Stimulated activated naive CD8-positive, alpha-beta T cell treated with anti-CD3 and anti-CD28 coated beads, Interleukin-15, Interleukin-2, amounts not matched to agents 100 ng/mL and 50 ng/mL, for 24 hours (primary cell): ENCODE data around the gene ANOS1.
"Not testable (repeated sequence)": the region's sequence is repeated elsewhere in the genome, so short reads cannot be mapped to it uniquely, and the experiment has no call there.

Experiments
- H3K27ac Mint-ChIP-seq: one replicate; pipeline ENCODE4 v1.8.0; 2021; ENCODE audit warnings: mild to moderate bottlenecking, mixed read lengths
- H3K27me3 Mint-ChIP-seq: one replicate; pipeline ENCODE4 v1.8.0; 2021; ENCODE audit warnings: mixed read lengths
- H3K36me3 Mint-ChIP-seq: one replicate; pipeline ENCODE4 v1.8.0; 2021; ENCODE audit warnings: low read depth, mixed read lengths
- H3K4me1 Mint-ChIP-seq: one replicate; pipeline ENCODE4 v1.8.0; 2021; ENCODE audit warnings: low read depth, mixed read lengths
- H3K4me3 Mint-ChIP-seq: one replicate; pipeline ENCODE4 v1.8.0; 2021; ENCODE audit warnings: mild to moderate bottlenecking, mixed read lengths
- H3K9me3 Mint-ChIP-seq: one replicate; pipeline ENCODE4 v1.8.0; 2021; ENCODE audit warnings: mixed read lengths

Gene ANOS1

DNA sequence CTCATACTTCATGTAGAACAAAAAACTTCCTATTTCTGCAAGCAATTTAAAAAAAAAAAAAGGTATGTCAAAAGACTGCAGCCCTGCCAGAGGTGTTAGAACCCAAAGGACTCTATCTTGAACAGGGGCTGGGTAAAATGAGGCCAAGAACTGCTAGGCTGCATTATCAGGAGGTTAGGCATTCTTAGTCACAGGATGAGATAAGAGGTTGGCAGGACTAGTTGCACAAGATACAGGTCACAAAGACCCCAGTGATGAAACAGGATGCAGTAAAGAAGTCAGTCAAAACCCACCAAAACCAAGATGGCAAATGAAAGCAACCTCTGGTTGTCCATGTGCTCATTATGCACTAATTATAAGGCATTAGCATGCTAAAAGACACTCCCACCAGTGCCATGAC, 104.1 kb downstream of the ANOS1 start:
- Mint-ChIP-seq H3K27me3 (no peaks in the 10 kb centered on the region), H3K4me1 (no peaks in the 10 kb centered on the region), H3K4me3 (no peak overlapping the region), H3K36me3 (no peaks in the 10 kb centered on the region), H3K27ac (no peak overlapping the region), H3K9me3 (no peaks in the 10 kb centered on the region)

GRCh38 chrX:8607326-8607725, 124.6 kb downstream of the ANOS1 start:
- H3K27ac Mint-ChIP-seq: no peak overlapping the region
- H3K9me3 Mint-ChIP-seq: no peaks in the 10 kb centered on the region
- no peaks in the 10 kb centered on the region for H3K4me1 Mint-ChIP-seq
- no peaks in the 10 kb centered on the region for H3K27me3 Mint-ChIP-seq
- H3K4me3 Mint-ChIP-seq: no peak overlapping the region
- H3K36me3 Mint-ChIP-seq: no peaks in the 10 kb centered on the region

- H3K9me3 Mint-ChIP-seq: no peaks in the 10 kb centered on the region
- no peaks in the 10 kb centered on the region for H3K27me3 Mint-ChIP-seq
- no peaks in the 10 kb centered on the region for H3K4me1 Mint-ChIP-seq
- no peak overlapping the region for H3K27ac Mint-ChIP-seq
- H3K4me3 Mint-ChIP-seq: no peak overlapping the region
- H3K36me3 Mint-ChIP-seq: no peaks in the 10 kb centered on the region
Observed at GRCh38 chrX:8604131-8604530, 127.8 kb downstream of the ANOS1 start.

DNA sequence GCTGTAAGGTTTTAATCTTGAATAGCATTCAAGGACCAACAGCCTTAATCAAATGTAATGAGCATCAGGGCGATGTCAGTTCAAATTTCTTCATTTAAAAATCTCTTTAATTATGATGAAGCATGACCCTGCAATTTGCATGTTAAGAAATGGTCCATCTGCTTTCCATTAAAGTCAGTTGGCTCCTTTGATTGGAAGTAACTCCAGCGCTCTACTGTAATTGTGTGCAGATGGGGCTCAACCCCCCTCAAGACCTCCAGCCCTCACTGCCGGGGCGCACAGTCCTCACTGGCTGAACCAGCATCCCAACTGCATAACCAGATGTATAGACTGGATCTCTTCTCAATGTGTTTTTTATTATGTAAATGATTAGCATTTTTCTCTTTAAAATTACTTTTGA, 140.4 kb downstream of the ANOS1 start:
- no peak overlapping the region for H3K27ac Mint-ChIP-seq
- H3K27me3 Mint-ChIP-seq: no peaks in the 10 kb centered on the region
- no peaks in the 10 kb centered on the region for H3K4me1 Mint-ChIP-seq
- H3K36me3 Mint-ChIP-seq: no peaks in the 10 kb centered on the region
- H3K4me3 Mint-ChIP-seq: no peak overlapping the region
- H3K9me3 Mint-ChIP-seq: no peaks in the 10 kb centered on the region

DNA sequence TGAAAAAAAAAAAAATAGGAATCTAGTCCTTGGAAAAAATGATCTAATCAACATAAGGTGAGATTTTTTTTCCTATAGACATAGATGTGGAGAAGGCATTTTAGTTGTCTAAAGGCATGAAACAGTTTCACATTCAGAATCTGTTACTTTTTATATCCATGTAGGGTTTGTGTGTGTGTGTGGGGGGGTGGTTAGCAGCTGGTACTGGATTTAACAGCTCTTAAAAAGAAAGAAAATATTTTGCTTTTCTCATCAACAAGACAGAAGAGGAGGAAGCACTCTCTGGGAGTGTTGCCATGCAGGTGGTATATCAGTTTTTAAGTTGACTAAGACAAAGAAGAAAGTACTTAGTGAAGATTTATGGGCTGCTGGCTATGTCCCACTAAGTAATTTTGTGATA, 145.0 kb downstream of the ANOS1 start:
- no peaks in the 10 kb centered on the region for H3K36me3 Mint-ChIP-seq
- no peak overlapping the region for H3K4me3 Mint-ChIP-seq
- no peak overlapping the region for H3K27ac Mint-ChIP-seq
- H3K4me1 Mint-ChIP-seq: no peaks in the 10 kb centered on the region
- no peaks in the 10 kb centered on the region for H3K27me3 Mint-ChIP-seq
- H3K9me3 Mint-ChIP-seq: no peaks in the 10 kb centered on the region

- Mint-ChIP-seq H3K9me3 (no peaks in the 10 kb centered on the region), H3K4me3 (no peak overlapping the region), H3K4me1 (no peaks in the 10 kb centered on the region), H3K27me3 (no peaks in the 10 kb centered on the region), H3K27ac (no peak overlapping the region), H3K36me3 (no peaks in the 10 kb centered on the region)
Observed at GRCh38 chrX:8579602-8580001, 152.3 kb downstream of the ANOS1 start.

DNA sequence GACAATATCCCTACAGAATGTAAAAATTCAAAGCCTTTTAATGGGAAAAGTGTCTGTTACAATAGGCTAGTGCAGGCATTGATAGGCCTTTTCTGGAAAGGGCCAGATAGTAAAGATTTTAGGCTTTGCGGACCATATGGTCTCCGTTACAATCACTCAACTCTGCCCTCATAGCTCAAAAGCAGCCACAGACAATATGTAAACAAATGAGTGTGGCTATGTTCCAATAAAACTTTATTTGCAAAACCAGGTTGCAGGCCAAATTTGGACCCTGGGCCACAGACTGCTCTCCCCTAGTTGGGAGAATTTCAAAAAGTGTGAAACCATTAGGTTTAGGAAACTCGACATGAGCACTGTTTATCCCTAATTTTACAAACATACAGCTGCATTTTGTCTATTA, 155.1 kb downstream of the ANOS1 start:
- Mint-ChIP-seq H3K4me3 (no peak overlapping the region), H3K36me3 (no peaks in the 10 kb centered on the region), H3K9me3 (no peaks in the 10 kb centered on the region), H3K27ac (no peak overlapping the region), H3K4me1 (no peaks in the 10 kb centered on the region), H3K27me3 (no peaks in the 10 kb centered on the region)

GRCh38 chrX:8565729-8566128, 166.2 kb downstream of the ANOS1 start:
- no peak overlapping the region for H3K4me3 Mint-ChIP-seq
- H3K4me1 Mint-ChIP-seq: no peaks in the 10 kb centered on the region
- no peak overlapping the region for H3K27ac Mint-ChIP-seq
- H3K36me3 Mint-ChIP-seq: no peaks in the 10 kb centered on the region
- no peaks in the 10 kb centered on the region for H3K9me3 Mint-ChIP-seq
- H3K27me3 Mint-ChIP-seq: no peaks in the 10 kb centered on the region

DNA sequence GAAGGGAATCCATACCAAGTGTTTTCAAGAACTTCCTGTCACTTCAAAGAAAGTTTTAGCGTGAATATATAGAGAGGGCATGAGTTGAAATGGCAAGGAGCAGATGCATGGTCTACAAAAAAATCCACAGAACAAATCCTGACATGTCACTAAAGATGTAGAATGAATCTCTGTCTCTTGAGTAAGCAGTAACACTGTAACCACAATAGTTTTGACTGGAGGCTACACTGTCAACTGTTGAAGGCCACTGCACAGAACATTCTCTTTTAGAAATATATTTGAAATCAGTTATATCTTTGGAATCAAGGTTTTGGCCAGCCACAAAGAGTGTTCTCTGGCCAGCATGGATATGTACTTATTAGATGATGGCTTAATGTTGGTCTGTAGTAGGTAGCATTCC, 183.5 kb downstream of the ANOS1 start:
- H3K27ac Mint-ChIP-seq: no peak overlapping the region
- no peaks in the 10 kb centered on the region for H3K4me1 Mint-ChIP-seq
- no peaks in the 10 kb centered on the region for H3K36me3 Mint-ChIP-seq
- H3K4me3 Mint-ChIP-seq: no peak overlapping the region
- no peaks in the 10 kb centered on the region for H3K9me3 Mint-ChIP-seq
- no peaks in the 10 kb centered on the region for H3K27me3 Mint-ChIP-seq

GRCh38 chrX:8546715-8547114, 185.2 kb downstream of the ANOS1 start:
- Mint-ChIP-seq H3K9me3 (no peaks in the 10 kb centered on the region), H3K4me1 (no peaks in the 10 kb centered on the region), H3K27me3 (no peaks in the 10 kb centered on the region), H3K36me3 (no peaks in the 10 kb centered on the region), H3K4me3 (no peak overlapping the region), H3K27ac (no peak overlapping the region)

GRCh38 chrX:8520791-8521190, 211.1 kb downstream of the ANOS1 start:
- no peaks in the 10 kb centered on the region for H3K27me3 Mint-ChIP-seq
- no peaks in the 10 kb centered on the region for H3K9me3 Mint-ChIP-seq
- H3K27ac Mint-ChIP-seq: no peak overlapping the region
- H3K4me1 Mint-ChIP-seq: no peaks in the 10 kb centered on the region
- no peak overlapping the region for H3K4me3 Mint-ChIP-seq
- H3K36me3 Mint-ChIP-seq: no peaks in the 10 kb centered on the region

DNA sequence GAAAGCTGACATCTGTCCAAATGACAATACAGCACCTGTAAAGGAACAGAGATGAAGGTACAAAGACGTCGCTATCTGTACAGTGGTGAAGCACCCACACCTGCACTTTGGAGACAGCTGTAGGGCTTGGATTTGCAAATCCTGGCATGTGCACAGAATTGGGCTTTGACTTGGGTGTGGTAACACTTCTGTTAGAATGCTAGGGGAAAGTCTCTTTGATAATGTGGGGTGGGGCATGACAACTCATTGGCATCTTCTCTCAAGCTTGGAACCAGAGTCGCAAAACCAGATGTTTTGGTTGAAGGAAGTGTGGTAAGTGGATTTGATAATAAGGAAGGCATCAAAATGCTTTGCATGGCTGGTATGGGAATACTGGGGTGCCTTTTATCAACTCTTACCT, 211.8 kb downstream of the ANOS1 start:
- no peaks in the 10 kb centered on the region for H3K36me3 Mint-ChIP-seq
- H3K9me3 Mint-ChIP-seq: no peaks in the 10 kb centered on the region
- H3K27me3 Mint-ChIP-seq: no peaks in the 10 kb centered on the region
- H3K4me3 Mint-ChIP-seq: no peak overlapping the region
- H3K27ac Mint-ChIP-seq: no peak overlapping the region
- no peaks in the 10 kb centered on the region for H3K4me1 Mint-ChIP-seq

- Mint-ChIP-seq H3K27me3 (no peaks in the 10 kb centered on the region), H3K9me3 (no peaks in the 10 kb centered on the region), H3K36me3 (no peaks in the 10 kb centered on the region), H3K4me1 (no peaks in the 10 kb centered on the region), H3K27ac (no peak overlapping the region), H3K4me3 (no peak overlapping the region)
Observed at GRCh38 chrX:8504451-8504850, 227.5 kb downstream of the ANOS1 start.

DNA sequence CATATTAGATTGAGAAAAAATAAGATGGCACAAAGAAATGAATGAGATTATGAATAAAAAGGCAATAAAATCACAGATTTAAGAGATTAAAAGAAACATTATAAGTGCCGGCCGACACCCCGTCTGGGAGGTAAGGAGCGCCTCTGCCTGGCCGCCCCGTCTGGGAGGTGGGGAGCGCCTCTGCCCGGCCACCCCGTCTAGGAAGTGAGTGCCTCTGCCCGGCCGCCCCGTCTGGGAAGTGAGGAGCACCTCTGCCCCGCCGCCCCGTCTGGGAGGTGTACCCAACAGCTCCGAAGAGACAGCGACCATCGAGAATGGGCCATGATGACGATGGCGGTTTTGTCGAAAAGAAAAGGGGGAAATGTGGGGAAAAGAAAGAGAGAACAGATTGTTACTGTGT, 229.8 kb downstream of the ANOS1 start:
- H3K4me1 Mint-ChIP-seq, H3K4me3 Mint-ChIP-seq, H3K27ac Mint-ChIP-seq, H3K36me3 Mint-ChIP-seq, H3K27me3 Mint-ChIP-seq, H3K9me3 Mint-ChIP-seq: not testable (repeated sequence)

DNA sequence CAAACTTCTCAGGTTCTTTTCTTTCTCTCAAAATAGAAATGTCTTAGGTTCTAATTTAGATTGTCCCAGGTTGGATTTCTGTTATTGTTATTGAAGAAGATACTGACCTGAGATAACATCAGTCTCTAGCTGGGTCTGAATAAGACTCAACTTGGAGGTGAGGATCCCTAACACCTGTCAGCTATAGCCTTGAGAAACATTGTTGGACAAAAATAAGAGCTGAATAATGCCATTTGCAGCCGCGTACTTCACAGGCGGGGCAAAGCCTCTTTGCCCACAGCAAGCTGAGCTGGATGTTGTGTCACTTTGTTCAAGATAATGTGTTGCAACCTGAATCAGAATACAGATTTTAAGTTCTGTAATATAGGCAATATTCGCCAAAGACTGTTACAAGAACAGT, 231.7 kb downstream of the ANOS1 start:
- Mint-ChIP-seq H3K36me3 (no peaks in the 10 kb centered on the region), H3K27me3 (no peaks in the 10 kb centered on the region), H3K27ac (no peak overlapping the region), H3K4me3 (no peak overlapping the region), H3K9me3 (no peaks in the 10 kb centered on the region), H3K4me1 (no peaks in the 10 kb centered on the region)

GRCh38 chrX:8495036-8495435, 236.9 kb downstream of the ANOS1 start:
- not testable (repeated sequence) for H3K36me3 Mint-ChIP-seq, H3K4me1 Mint-ChIP-seq, H3K4me3 Mint-ChIP-seq, H3K27ac Mint-ChIP-seq, H3K27me3 Mint-ChIP-seq, H3K9me3 Mint-ChIP-seq
